ENCODE measurements around the gene DNAH14. TPM values are rescaled to one million over a fixed set of nuclear protein-coding genes. Genes with fewer than 3 reads are reported as not detected.

The DNAH14 gene
- total RNA-seq, 4 donors from 2014 or later = 4.1 to 84.0 (median 11.4) TPM

DNA sequence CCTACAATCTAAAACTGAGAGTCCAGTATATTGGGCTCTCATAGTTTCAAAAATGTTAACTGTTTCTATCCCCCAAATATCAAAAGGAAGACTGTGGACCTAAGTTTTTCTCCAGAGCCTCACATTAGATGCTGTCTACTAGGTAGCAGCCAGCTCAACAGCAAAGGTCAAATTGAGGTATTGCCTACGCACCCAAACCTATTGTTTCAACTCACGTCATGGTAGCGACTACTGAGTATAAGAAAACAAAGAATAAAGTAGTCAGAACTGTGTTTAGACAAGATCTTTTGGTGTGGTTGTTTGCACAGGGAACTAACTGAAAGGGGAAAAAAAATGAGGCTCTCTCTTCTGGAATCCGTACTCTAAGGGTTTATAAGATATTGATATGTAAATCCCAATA lies 325.2 kb downstream of the DNAH14 start:
- Histone ChIP-seq H3K27me3 (no peaks in the 10 kb centered on the region), H3K36me3 (no peaks in the 10 kb centered on the region), H3K27ac (no peak overlapping the region), H3K4me3 (no peak overlapping the region), H3K4me1 (no peaks in the 10 kb centered on the region), H3K9me3 (no peaks in the 10 kb centered on the region)
- WGBS, 2 donors (ENCODE audit: low coverage in 1 of 2) = 77 to 88% methylated on average over 2 to 4 of the region's 4 CpGs
- DNase-seq = no peak
- in situ Hi-C loops (cut with MboI; ENCODE audit: low pct_ligation_motif_present in 1 of 4, low pct_unique_long_range_greater_than_20kb in 1 of 4, low sequenced_read_pairs in 3 of 4) (no loop called here), intact Hi-C loops (cut with DNase I; ENCODE audit: low total_unique reads) (no loop called here)
- no peak for TF ChIP-seq EP300 (IDR thresholded peaks at IDR 0.05; ENCODE audit: low read depth)
- TF ChIP-seq, protein P1, sequence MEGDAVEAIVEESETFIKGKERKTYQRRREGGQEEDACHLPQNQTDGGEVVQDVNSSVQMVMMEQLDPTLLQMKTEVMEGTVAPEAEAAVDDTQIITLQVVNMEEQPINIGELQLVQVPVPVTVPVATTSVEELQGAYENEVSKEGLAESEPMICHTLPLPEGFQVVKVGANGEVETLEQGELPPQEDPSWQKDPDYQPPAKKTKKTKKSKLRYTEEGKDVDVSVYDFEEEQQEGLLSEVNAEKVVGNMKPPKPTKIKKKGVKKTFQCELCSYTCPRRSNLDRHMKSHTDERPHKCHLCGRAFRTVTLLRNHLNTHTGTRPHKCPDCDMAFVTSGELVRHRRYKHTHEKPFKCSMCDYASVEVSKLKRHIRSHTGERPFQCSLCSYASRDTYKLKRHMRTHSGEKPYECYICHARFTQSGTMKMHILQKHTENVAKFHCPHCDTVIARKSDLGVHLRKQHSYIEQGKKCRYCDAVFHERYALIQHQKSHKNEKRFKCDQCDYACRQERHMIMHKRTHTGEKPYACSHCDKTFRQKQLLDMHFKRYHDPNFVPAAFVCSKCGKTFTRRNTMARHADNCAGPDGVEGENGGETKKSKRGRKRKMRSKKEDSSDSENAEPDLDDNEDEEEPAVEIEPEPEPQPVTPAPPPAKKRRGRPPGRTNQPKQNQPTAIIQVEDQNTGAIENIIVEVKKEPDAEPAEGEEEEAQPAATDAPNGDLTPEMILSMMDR (IDR thresholded peaks at IDR 0.05) = no peak
- no peak for TF ChIP-seq POLR2A (IDR thresholded peaks at IDR 0.05)
- no peak for TF ChIP-seq POLR2AphosphoS5 (IDR thresholded peaks at IDR 0.05)

DNA sequence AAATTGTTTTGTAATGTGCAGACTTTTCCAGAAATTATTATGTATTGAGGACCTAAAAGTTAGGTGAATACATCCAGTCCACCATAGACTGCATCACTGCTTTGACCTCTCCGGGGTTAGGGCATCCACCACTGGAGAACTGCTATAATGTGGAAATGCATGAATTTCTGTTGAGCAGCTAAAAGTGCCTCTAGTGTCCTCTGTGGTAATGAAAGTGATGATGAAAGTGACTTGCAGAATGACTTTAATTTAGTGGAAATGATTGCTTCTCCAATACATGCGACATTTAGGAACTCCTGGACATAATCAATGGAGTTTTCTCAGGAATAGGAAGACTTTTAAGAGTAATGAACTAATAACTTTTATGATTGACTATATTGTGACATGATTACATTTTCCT lies 327.6 kb downstream of the DNAH14 start:
- no peak for DNase-seq
- TF ChIP-seq POLR2AphosphoS5 (IDR thresholded peaks at IDR 0.05) = no peak
- TF ChIP-seq POLR2A (IDR thresholded peaks at IDR 0.05) = no peak
- TF ChIP-seq EP300 (IDR thresholded peaks at IDR 0.05; ENCODE audit: low read depth) = no peak
- TF ChIP-seq, protein P1 (IDR thresholded peaks at IDR 0.05) = no peak
- Histone ChIP-seq H3K27ac (no peak overlapping the region), H3K9me3 (peaks cover 0 to 3% of the 10 kb centered on the region in 2 donors), H3K36me3 (no peaks in the 10 kb centered on the region), H3K4me3 (no peak overlapping the region), H3K4me1 (no peaks in the 10 kb centered on the region), H3K27me3 (no peaks in the 10 kb centered on the region)
- 66 to 100% methylated on average over 1 to 2 of the region's 2 CpGs for WGBS, 2 donors (ENCODE audit: low coverage in 1 of 2)
- intact Hi-C loops (cut with DNase I; ENCODE audit: low total_unique reads) = no loop called here
- in situ Hi-C loops (cut with MboI; ENCODE audit: low pct_ligation_motif_present in 1 of 4, low pct_unique_long_range_greater_than_20kb in 1 of 4, low sequenced_read_pairs in 3 of 4) = no loop called here

DNA sequence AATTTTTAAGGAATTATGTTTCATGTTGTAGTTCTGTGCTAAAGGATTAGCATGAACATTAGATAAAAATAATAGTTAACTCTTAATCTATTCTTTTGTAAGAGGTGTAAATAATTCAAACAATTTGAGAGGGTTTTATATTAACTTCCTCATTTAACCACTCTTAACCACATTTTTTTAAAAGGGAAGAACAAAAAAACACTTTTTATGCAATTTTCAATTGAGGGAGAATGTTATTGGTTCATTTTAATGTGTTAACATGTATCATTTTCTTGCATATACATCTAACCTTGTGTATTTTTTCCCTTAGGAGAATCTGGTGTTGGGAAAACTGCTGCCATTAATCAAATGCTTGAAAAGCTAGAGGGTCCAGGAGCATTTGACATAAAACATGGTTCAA lies 329.3 kb downstream of the DNAH14 start:
- TF ChIP-seq EP300 (IDR thresholded peaks at IDR 0.05; ENCODE audit: low read depth) (no peak), POLR2AphosphoS5 (IDR thresholded peaks at IDR 0.05) (no peak), POLR2A (IDR thresholded peaks at IDR 0.05) (no peak)
- TF ChIP-seq, protein P1 (IDR thresholded peaks at IDR 0.05) = no peak
- H3K27me3 ChIP-seq = no peaks in the 10 kb centered on the region
- no peaks in the 10 kb centered on the region for H3K4me1 ChIP-seq
- H3K9me3 ChIP-seq = peaks cover 0 to 3% of the 10 kb centered on the region in 2 donors
- DNase-seq = no peak
- H3K27ac ChIP-seq = no peak overlapping the region
- in situ Hi-C loops (cut with MboI; ENCODE audit: low pct_ligation_motif_present in 1 of 4, low pct_unique_long_range_greater_than_20kb in 1 of 4, low sequenced_read_pairs in 3 of 4) (no loop called here), intact Hi-C loops (cut with DNase I; ENCODE audit: low total_unique reads) (no loop called here)
- H3K36me3 ChIP-seq = no peaks in the 10 kb centered on the region
- no peak overlapping the region for H3K4me3 ChIP-seq

DNA sequence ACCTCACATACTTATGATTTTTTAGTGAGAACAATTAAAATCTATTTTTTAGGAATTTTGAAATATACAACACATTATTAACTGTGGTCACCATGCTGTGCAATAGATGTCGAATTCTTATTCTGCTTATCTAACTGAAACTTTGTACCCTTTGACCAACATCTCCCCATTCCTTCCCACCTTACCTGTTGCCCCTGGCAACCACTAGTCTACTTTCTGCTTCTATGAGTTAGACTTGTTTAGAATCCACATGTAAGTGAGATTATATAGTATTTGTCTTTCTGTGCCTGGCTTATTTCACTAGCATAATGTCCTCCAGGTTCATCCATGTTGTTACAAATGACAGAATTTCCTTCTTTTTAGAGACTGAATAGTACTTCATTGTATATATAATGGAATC lies 330.1 kb downstream of the DNAH14 start:
- Histone ChIP-seq H3K36me3 (no peaks in the 10 kb centered on the region), H3K4me3 (no peak overlapping the region), H3K27ac (no peak overlapping the region), H3K4me1 (no peaks in the 10 kb centered on the region), H3K27me3 (no peaks in the 10 kb centered on the region), H3K9me3 (peaks cover 0 to 3% of the 10 kb centered on the region in 2 donors)
- TF ChIP-seq POLR2AphosphoS5 (IDR thresholded peaks at IDR 0.05) (no peak), EP300 (IDR thresholded peaks at IDR 0.05; ENCODE audit: low read depth) (no peak), POLR2A (IDR thresholded peaks at IDR 0.05) (no peak)
- TF ChIP-seq, protein P1 (IDR thresholded peaks at IDR 0.05) = no peak
- WGBS, 2 donors (ENCODE audit: low coverage in 1 of 2) = 75 to 83% methylated on average over 1 of the region's 1 CpG
- in situ Hi-C loops (cut with MboI; ENCODE audit: low pct_ligation_motif_present in 1 of 4, low pct_unique_long_range_greater_than_20kb in 1 of 4, low sequenced_read_pairs in 3 of 4) = no loop called here
- no peak for DNase-seq
- intact Hi-C loops (cut with DNase I; ENCODE audit: low total_unique reads) = no loop called here
